HG03558 (cell line): ENCODE measurements around the gene DPP9.

ENCODE experiments used
- ATAC-seq: cut with Tn5 transposase; IDR thresholded peaks from one replicate; pipeline ENCODE4 v1.9.1; 2021; ENCODE audit warnings: moderate number of reproducible peaks; ENCODE audit not compliant: unreplicated experiment; ENCODE audit errors: extremely low read depth

Gene DPP9

GRCh38 chr19:4713384-4713951 is 10.2 kb downstream of the DPP9 start:
- ATAC-seq: no peak

- no peak for ATAC-seq
Observed at GRCh38 chr19:4712771-4713170, 10.9 kb downstream of the DPP9 start.

DNA sequence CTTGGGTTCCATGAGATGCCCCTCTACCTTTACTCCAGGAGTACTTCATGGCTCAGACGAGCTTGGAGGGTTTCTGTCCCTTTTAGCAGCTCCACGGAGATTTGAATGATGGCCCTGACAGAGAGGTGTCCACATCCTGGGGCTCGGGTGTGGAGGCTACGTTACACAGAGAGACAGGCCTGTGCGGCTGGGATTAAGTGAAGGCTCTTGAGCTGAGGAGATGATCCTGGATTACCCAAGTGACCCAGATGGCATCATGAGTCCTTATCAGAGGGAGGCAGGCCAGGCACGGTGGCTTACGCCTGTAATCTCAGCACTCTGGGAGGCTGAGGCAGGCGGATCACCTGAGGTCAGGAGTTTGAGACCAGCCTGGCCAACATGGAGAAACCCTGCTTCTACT is 12.4 kb downstream of the DPP9 start:
- ATAC-seq: no peak

DNA sequence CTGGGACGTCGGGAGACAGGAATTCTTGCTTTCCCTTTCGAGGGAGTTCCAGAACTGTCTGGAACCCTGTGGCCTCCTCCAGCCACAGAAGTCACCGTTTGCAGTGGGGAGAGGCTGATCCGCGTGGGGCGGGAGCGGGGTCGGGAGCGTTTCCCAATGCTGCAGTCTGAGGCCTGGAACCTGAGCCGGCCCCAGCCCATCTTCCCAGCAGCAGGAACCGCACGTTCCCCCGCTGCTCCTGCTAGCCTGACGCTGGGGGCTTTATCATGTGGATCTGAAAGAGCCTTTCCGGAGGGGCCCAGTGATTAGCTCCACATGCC is 13.4 kb downstream of the DPP9 start:
- no peak for ATAC-seq

DNA sequence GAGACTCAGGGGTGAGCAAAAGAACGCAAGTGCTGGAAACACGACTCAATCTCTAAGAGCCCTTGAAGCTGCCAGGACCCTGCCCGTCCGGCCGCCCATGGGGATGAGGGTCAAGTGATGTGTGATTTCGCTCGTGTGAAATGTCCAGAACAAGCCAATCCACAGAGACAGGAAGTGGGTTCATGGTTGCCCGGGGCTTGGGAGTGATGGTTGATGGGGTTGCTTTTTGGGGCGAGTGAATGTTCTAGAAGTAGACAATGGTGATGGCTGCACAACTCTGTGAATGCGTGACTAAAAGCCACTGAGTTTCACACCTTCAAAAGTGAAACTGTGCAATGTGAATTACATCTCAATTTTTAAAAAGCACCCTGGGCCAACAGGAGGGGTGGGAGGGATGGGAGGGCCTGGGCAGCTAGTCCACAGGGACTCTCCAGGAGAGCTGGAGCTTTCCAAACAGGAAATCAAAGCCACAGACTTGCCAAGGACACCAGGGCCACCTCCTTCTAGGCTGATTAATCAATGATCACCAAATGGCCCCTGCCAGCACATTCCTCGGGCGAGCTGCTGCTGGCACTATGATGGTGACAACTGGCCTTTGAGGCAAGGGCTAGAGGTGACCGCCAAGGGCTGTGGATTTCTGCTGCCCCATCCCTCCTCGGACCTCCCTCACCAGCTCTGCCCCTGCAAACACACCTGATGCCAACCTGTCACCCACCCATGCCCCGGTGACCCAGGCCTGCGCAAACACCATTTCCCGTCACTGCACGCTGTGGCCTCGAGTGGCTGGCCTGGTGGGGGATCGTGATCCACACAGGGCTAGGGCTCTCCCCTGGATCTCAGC is 14.0 kb downstream of the DPP9 start:
- ATAC-seq: no peak

DNA sequence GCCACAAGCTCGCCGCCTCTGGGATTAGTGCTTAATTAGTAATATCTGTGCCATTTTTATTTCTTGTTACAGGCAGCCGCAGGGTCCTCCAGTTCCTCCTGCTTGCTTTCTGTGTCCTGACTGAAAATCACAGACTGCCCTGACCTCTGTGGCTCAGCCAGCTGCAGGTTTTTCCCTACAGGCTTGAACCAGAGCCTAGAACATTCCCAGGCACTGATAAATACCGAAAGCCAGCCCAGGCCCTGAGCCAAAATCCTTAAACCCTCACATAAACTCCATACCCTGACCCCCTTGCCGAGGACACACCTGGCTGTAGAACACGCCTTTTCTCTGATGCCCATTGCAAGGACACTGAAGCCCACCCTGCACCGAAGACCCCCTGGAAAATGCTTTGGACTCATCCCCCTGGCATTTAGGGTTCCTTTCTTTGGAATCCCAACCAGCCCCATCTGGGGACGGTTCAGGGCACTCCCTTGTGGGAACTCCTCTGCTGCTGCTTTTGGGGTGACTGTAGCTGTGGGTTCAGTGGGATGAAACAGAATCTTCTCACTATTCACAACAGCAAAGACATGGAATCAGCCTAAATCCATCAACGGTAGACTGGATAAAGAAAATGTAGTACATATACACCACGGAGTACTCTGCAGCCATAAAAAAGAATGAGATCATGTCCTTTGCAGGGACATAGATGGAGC is 15.5 kb downstream of the DPP9 start:
- no peak for ATAC-seq

GRCh38 chr19:4707322-4707721 is 16.3 kb downstream of the DPP9 start:
- no peak for ATAC-seq

- ATAC-seq: no peak
Observed at GRCh38 chr19:4705413-4706131, 18.1 kb downstream of the DPP9 start.

DNA sequence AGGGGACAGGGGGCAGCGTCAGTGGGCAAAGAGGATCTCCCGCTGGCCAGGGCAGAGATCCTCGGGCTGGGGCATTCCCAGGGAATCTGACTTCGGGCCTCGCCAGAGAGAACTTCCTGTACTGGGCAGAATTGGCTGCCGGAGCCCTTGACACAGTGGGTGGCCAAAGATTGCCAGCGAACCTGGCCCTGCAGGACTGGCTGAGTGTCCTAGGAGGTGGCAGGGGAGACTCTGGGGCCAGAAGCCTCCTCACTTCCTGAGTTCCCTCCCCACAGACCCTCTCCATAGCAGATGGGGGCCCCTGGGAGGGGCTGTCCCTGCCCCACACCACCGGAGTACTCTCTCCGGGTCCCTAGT is 19.3 kb downstream of the DPP9 start:
- no peak for ATAC-seq

- no peak for ATAC-seq
Observed at GRCh38 chr19:4703671-4704316, 19.8 kb downstream of the DPP9 start.

- ATAC-seq: no peak
Observed at GRCh38 chr19:4702764-4703163, 20.9 kb downstream of the DPP9 start.

GRCh38 chr19:4701557-4701956 is 22.1 kb downstream of the DPP9 start:
- no peak for ATAC-seq

DNA sequence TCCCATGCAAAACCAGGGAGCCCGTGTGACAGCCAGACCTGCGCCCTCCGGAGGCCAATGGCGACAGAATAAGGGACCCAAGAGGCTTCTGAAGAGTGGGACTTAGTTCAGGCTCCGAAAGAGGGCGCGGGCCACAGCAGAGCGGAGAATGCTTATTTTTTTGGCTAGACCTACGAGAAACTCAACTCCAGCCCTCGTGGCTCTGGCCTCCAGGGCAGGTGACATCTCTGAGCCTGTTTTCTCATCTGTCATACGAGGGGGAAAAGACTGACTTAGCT is 23.0 kb downstream of the DPP9 start:
- no peak for ATAC-seq

DNA sequence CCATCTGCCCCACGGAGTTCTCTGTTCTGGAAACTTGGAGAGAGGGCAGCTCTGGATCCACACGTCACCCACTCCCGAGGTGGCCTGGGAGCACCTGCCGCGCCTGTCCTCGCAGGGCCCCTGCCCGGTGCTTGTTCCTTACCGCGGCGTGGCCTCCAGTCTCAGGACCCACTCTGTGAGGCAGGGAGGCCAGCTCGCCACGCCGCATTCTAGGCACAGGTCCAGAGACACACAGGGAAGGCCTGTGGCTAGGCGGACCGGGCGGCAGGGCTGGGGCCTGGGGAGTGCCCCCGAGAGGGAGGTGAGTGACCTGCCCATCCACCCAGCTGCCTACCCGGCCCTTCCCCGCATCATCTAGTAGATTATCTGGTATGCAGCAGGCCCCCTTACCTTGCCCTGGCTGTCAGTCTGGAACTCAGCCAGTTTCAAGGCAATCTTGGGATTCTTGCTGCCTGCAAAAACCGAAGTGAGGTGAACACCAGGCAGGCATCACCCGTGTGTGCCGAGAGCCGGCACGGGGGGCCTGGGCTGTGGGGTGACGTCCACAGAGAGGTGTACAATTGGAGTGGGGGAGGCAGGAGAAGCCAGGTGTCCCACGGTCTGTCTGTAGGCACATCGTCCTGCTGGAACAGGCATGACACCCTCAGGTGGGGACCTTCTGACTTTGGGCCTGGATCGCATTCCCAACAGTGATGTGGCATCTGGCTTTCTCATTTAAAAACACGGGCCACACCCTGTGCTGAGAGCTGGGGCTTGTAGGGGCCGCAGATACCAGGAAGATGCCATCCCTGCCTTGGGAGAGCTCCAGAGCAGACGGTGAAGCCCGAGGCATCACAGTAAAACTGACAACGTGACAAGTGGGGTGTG is 23.6 kb downstream of the DPP9 start:
- no peak for ATAC-seq

DNA sequence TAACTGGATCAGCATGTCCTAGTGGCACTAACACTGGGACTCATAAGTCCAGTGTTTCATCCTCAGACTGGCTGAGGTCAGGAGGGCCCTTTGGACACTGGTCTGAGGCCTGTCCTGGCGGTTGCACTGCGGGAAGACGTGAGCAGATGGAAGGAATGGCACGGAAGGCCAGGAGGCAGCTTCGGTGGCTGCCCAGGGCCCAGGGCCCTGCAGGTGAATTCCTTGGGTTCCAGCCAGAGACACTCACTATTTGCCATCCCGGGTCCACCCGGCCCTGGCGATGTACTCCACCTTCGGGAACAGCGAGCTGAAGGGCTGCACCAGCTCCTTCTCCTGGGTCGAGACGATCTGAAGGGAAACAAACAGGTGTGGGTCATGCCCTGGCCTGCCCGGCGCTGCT is 26.3 kb downstream of the DPP9 start:
- no peak for ATAC-seq

- ATAC-seq: no peak
Observed at GRCh38 chr19:4695224-4695731, 28.4 kb downstream of the DPP9 start.

GRCh38 chr19:4694211-4694987 is 29.2 kb downstream of the DPP9 start:
- ATAC-seq: no peak

- no peak for ATAC-seq
Observed at GRCh38 chr19:4693471-4694121, 30.0 kb downstream of the DPP9 start.

GRCh38 chr19:4693078-4693350 is 30.6 kb downstream of the DPP9 start:
- no peak for ATAC-seq
